K562 (cell line): ENCODE results near the gene KCNK4. TPM values are rescaled to one million over a fixed set of nuclear protein-coding genes. Genes with fewer than 3 reads are reported as not detected.
A peak's percentile ranks its signal among the peaks of the same experiment; 100 is the strongest.

Source experiments
- BMI1 ChIP-seq: fragments of 150-350 bp; IDR thresholded peaks from 2 replicates; pipeline ENCODE4 v1.6.1; 2014; ENCODE audit warnings: low read length
- ELK3 ChIP-seq: fragments of 450-650 bp; formaldehyde crosslinking; IDR thresholded peaks from 2 replicates; pipeline ENCODE4 v1.4.0; 2020; ENCODE audit warnings: mild to moderate bottlenecking
- GTF3C2 ChIP-seq: IDR thresholded peaks from 3 replicates; pipeline ENCODE4 v1.6.1; 2011; ENCODE audit warnings: borderline replicate concordance, mild to moderate bottlenecking, moderate library complexity; ENCODE audit not compliant: insufficient read length; ENCODE audit errors: extremely low read depth
- IRF1 ChIP-seq: sonication (generic); formaldehyde crosslinking; IDR thresholded peaks from 2 replicates; pipeline ENCODE4 v1.8.0; 2022; ENCODE audit warnings: missing genetic modification reagents, mild to moderate bottlenecking, borderline replicate concordance
- PHB2 ChIP-seq: fragments of 450-650 bp; IDR thresholded peaks from 2 replicates; pipeline ENCODE4 v1.6.1; 2017; ENCODE audit warnings: low read depth
- RBM39 ChIP-seq: fragments of 200-400 bp; formaldehyde crosslinking; optimal IDR thresholded peaks from 2 replicates; pipeline ENCODE3; 2018; ENCODE audit warnings: low read depth, low read length
- SAFB ChIP-seq: fragments of 200-400 bp; formaldehyde crosslinking; IDR thresholded peaks from 2 replicates; pipeline ENCODE4 v1.6.1; 2017; ENCODE audit warnings: low read depth, low read length, borderline replicate concordance
- ZNF12 ChIP-seq: sonication (generic); formaldehyde crosslinking; IDR thresholded peaks from 2 replicates; pipeline ENCODE4 v1.4.0; 2020; ENCODE audit warnings: mild to moderate bottlenecking, missing genetic modification reagents
- ZNF146 ChIP-seq: IDR thresholded peaks from one replicate; pipeline ENCODE4 v1.6.1; 2018; ENCODE audit warnings: missing compliant biosample characterization; ENCODE audit not compliant: unreplicated experiment
- ZNF184 ChIP-seq: sonication (generic); formaldehyde crosslinking; IDR thresholded peaks from 2 replicates; pipeline ENCODE4 v1.5.0; 2020; ENCODE audit warnings: missing genetic modification reagents
- ZNF282 ChIP-seq: sonication (generic); formaldehyde crosslinking; IDR thresholded peaks from 2 replicates; pipeline ENCODE4 v1.8.1; 2023; ENCODE audit warnings: missing genetic modification reagents
- ZNF766 ChIP-seq: fragments of 200-800 bp; sonication (Bioruptor generic); conservative IDR thresholded peaks from 2 replicates; pipeline ENCODE4 v1.6.1; 2016; ENCODE audit warnings: missing genetic modification characterization, missing compliant biosample characterization
- polyA plus RNA-seq, 8 experiments: library from polyadenylated mRNA; depleted of rRNA in 4 of 8; stranded (reverse) in 5 of 8; unstranded in 3 of 8; fragments of >200 nt; fragmentation: Nextera tagmentation in 2 of 8; fragmentation: Illumina TruSeq in 1 of 8; extraction: Ambion mirVana in 2 of 8; extraction: Trizol in 1 of 8; gene quantifications; 2 replicates each; pipeline versions ENCODE4 v1.2.1 to v1.2.3, GENCODE V29; 2011 to 2014; ENCODE audit warnings: inconsistent platforms in 1 of 8, missing spikeins in 1 of 8
- total RNA-seq, 7 experiments: library from RNA; depleted of rRNA in 6 of 7; stranded (reverse); fragments of >200 nt in 6 of 7; fragmentation: Illumina TruSeq in 2 of 7; extraction: Trizol in 2 of 7; gene quantifications; 2 replicates each; pipeline versions ENCODE4 v1.2.1 to v1.2.3, GENCODE V29; 2011 to 2021; ENCODE audit warnings: low replicate concordance in 1 of 7
- TF ChIP-seq, protein P1 (sequence below), 2 experiments: fragments of 450-650 bp in 1 of 2; IDR thresholded peaks; 2 replicates each; pipeline ENCODE4 v1.6.1; 2011 to 2017; ENCODE audit warnings: low read depth in 2 of 2, antibody characterized with exemption in 1 of 2, borderline replicate concordance in 1 of 2, low read length in 1 of 2, mild to moderate bottlenecking in 1 of 2, mixed read lengths in 1 of 2; ENCODE audit not compliant: control insufficient read depth in 1 of 2
- TF ChIP-seq, protein P2 (sequence below): fragments of 450-650 bp; IDR thresholded peaks from 2 replicates; pipeline ENCODE4 v1.6.1; 2017; ENCODE audit warnings: antibody characterized with exemption, mild to moderate bottlenecking

KCNK4 gene
- total and polyA plus RNA-seq, 9 of the 15 experiments (the other 6 are each of a cell fraction or from before 2014, with no cell fraction given): not detected

DNA sequence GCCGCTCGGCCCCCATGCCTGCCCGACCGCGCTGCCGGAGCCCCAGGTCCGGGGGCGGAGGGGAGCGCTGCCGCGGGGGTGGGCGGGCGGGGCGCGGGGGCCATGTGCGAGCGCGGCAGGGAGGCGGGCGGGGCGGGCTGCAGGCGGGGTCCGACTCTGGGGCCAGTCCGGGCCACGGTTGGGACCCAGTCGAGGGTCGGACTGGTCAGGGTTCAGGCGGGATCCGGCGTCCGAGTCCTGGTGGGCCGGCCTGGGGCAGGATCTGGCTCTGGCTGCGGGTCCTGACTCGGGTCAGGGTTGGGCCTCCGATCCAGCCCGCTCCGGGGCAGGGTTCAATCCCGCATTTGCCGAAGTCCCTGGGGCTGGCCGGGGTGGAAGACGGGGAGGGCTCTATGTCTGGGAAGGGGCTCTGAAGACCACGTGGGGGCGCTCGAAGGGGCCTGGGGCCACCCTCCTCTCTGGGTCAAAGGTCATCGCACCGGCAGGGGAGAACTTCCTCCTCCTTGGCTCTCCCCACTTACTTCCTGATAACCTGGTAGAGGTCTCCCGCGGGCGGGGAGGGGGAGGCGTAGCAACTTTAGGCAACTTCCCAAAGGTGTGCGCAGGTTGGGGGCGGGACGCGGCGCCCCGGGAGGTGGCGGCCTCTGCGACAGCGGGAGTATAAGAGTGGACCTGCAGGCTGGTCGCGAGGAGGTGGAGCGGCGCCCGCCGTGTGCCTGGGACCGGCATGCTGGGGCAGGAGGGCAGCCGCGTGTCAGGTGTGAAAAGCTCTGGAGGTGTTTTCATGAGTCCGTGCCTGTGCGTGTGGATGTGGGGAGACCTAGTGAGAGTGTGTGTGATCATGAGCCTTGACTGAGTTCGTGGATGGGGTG lies 14.8 kb downstream of the KCNK4 start (continued):
- TF ChIP-seq, protein P1, sequence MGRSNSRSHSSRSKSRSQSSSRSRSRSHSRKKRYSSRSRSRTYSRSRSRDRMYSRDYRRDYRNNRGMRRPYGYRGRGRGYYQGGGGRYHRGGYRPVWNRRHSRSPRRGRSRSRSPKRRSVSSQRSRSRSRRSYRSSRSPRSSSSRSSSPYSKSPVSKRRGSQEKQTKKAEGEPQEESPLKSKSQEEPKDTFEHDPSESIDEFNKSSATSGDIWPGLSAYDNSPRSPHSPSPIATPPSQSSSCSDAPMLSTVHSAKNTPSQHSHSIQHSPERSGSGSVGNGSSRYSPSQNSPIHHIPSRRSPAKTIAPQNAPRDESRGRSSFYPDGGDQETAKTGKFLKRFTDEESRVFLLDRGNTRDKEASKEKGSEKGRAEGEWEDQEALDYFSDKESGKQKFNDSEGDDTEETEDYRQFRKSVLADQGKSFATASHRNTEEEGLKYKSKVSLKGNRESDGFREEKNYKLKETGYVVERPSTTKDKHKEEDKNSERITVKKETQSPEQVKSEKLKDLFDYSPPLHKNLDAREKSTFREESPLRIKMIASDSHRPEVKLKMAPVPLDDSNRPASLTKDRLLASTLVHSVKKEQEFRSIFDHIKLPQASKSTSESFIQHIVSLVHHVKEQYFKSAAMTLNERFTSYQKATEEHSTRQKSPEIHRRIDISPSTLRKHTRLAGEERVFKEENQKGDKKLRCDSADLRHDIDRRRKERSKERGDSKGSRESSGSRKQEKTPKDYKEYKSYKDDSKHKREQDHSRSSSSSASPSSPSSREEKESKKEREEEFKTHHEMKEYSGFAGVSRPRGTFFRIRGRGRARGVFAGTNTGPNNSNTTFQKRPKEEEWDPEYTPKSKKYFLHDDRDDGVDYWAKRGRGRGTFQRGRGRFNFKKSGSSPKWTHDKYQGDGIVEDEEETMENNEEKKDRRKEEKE (IDR thresholded peaks at IDR 0.05; ENCODE audit: borderline replicate concordance in 1 of 2, control insufficient read depth in 1 of 2, low read depth in 2 of 2, low read length in 1 of 2): no peak
- TF ChIP-seq SAFB (no peak), ZNF184 (CRISPR knock-in tag) (no peak), GTF3C2 (no peak), RBM39 (no peak), BMI1 (no peak), ZNF12 (CRISPR knock-in tag) (no peak), ELK3 (CRISPR knock-in tag) (no peak), IRF1 (CRISPR knock-in tag) (no peak), ZNF766 (CRISPR knock-in tag) (0 out of 2 replicates have a peak, but pooled peaks have one; percentile 24), ZNF282 (CRISPR knock-in tag) (no peak), PHB2 (no peak), ZNF146 (CRISPR knock-in tag) (no peak)
- TF ChIP-seq, protein P2, sequence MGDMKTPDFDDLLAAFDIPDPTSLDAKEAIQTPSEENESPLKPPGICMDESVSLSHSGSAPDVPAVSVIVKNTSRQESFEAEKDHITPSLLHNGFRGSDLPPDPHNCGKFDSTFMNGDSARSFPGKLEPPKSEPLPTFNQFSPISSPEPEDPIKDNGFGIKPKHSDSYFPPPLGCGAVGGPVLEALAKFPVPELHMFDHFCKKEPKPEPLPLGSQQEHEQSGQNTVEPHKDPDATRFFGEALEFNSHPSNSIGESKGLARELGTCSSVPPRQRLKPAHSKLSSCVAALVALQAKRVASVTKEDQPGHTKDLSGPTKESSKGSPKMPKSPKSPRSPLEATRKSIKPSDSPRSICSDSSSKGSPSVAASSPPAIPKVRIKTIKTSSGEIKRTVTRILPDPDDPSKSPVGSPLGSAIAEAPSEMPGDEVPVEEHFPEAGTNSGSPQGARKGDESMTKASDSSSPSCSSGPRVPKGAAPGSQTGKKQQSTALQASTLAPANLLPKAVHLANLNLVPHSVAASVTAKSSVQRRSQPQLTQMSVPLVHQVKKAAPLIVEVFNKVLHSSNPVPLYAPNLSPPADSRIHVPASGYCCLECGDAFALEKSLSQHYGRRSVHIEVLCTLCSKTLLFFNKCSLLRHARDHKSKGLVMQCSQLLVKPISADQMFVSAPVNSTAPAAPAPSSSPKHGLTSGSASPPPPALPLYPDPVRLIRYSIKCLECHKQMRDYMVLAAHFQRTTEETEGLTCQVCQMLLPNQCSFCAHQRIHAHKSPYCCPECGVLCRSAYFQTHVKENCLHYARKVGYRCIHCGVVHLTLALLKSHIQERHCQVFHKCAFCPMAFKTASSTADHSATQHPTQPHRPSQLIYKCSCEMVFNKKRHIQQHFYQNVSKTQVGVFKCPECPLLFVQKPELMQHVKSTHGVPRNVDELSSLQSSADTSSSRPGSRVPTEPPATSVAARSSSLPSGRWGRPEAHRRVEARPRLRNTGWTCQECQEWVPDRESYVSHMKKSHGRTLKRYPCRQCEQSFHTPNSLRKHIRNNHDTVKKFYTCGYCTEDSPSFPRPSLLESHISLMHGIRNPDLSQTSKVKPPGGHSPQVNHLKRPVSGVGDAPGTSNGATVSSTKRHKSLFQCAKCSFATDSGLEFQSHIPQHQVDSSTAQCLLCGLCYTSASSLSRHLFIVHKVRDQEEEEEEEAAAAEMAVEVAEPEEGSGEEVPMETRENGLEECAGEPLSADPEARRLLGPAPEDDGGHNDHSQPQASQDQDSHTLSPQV: no peak
